SU-DHL-6 (cell line): ENCODE data around the gene RFESD.

Experiments used
- CTCF ChIP-seq: fragments of 200-600 bp; sonication (generic); IDR thresholded peaks from one replicate; pipeline ENCODE4 v1.5.1; 2017; ENCODE audit warnings: antibody characterized with exemption, mild to moderate bottlenecking, low read length, moderate library complexity; ENCODE audit not compliant: insufficient read depth, poor library complexity, severe bottlenecking
- EZH2phosphoT487 ChIP-seq: fragments of 200-600 bp; sonication (generic), shearing (Covaris generic); conservative IDR thresholded peaks from 2 replicates; pipeline ENCODE4 v1.6.1; 2018; ENCODE audit warnings: mild to moderate bottlenecking, antibody characterized with exemption, low read length, moderate library complexity, mixed read lengths

GRCh38 chr5:95672641-95673040 is 26.1 kb downstream of the RFESD start:
- TF ChIP-seq CTCF, result no peak
- TF ChIP-seq EZH2phosphoT487, result no peak
